Ovary (tissue), 9 donors: ENCODE measurements around the gene SCN5A. TPM values are rescaled to one million over a fixed set of nuclear protein-coding genes. Genes with fewer than 3 reads are reported as not detected.
A peak's percentile ranks its signal among the peaks of the same experiment; 100 is the strongest.

ENCODE experiments used
- DNase-seq, 5 donors: peaks; one replicate each; pipeline ENCODE4 v3.0.0-alpha.2; 2019 to 2020
- H3K27ac ChIP-seq, 2 donors: fragments of 200-600 bp; one replicate each; pipeline versions ENCODE4 v1.5.1 to v1.8.0; 2019 to 2022
- H3K27me3 ChIP-seq: fragments of 200-600 bp; one replicate; pipeline ENCODE4 v1.8.0; 2022
- H3K36me3 ChIP-seq: fragments of 200-600 bp; sonication (generic); one replicate; pipeline ENCODE4 v1.5.1; 2019
- H3K4me1 ChIP-seq: one replicate; pipeline ENCODE4 v1.8.1; 2013; ENCODE audit warnings: mild to moderate bottlenecking, moderate library complexity; ENCODE audit not compliant: insufficient read depth
- H3K4me3 ChIP-seq: fragments of 200-600 bp; sonication (generic); one replicate; pipeline ENCODE4 v1.5.1; 2017
- H3K9me3 ChIP-seq, 2 donors: fragments of 200-600 bp in 1 of 2; sonication (generic) in 1 of 2; one replicate each; pipeline versions ENCODE4 v1.5.1 to v1.8.1; 2013 to 2019; ENCODE audit warnings: mild to moderate bottlenecking in 1 of 2, moderate library complexity in 1 of 2
- CTCF ChIP-seq, 3 donors: fragments of 450-650 bp in 2 of 3; fragments of 200-600 bp in 1 of 3; IDR thresholded peaks; one replicate each; pipeline versions ENCODE4 v1.5.1 to v1.8.0; 2016 to 2022; ENCODE audit warnings: antibody characterized with exemption in 3 of 3, mild to moderate bottlenecking in 1 of 3
- EP300 ChIP-seq: sonication (generic); formaldehyde crosslinking; IDR thresholded peaks from one replicate; pipeline ENCODE4 v1.6.1; 2017; ENCODE audit warnings: antibody characterized with exemption
- POLR2A ChIP-seq: fragments of 450-650 bp; IDR thresholded peaks from one replicate; pipeline ENCODE4 v1.6.1; 2017; ENCODE audit warnings: antibody characterized with exemption, mild to moderate bottlenecking, moderate library complexity
- WGBS, 3 donors: extraction: QIAGEN DNeasy Blood & Tissue Kit in 1 of 3; methylation state at CpG; one replicate each; pipeline versions ENCODE4 v1.1.5 to v1.1.7; 2013 to 2017; 5-methylcytosine and 5-hydroxymethylcytosine counted together
- intact Hi-C, 4 donors: fragments of 100-400 bp; cut with DNase I; formaldehyde crosslinking; loops; one replicate each; pipeline versions ENCODE4 v1.11.0 to v1.15.1; 2022 to 2023
- polyA plus RNA-seq, 2 donors: library from polyadenylated mRNA; stranded (reverse); fragments of 200-250 nt in 1 of 2; fragments of 350-450 nt in 1 of 2; fragmentation: Illumina TruSeq in 1 of 2; extraction: RNeasy Lipid Tissue Mini Kit (QIAGEN cat#74804) in 1 of 2; gene quantifications; one replicate each; pipeline ENCODE4 v1.2.3, GENCODE V29; 2013 to 2014
- total RNA-seq, 7 donors: library from RNA; depleted of rRNA in 2 of 7; stranded (reverse); fragments of >200 nt in 2 of 7; fragmentation: NEBNext Ultra II Directional in 3 of 7; extraction: Animal tissue kit (Norgen Biotek cat#: 25700) in 3 of 7; gene quantifications; one replicate each; pipeline versions ENCODE4 v1.1.0 to v1.2.4, GENCODE V29; 2016 to 2023
- donor health status: DM: no; HTN: no; CAD: no; lungs with moderate emphysema.
- donor health status: DM: no; HTN: no; CAD: no.
- donor health status: Bipolar disorder and iron deficiency.
- donor health status: DM: yes; HTN: yes; CAD: no.
- donor health status: DM: no; HTN: no; CAD: no.
- donor health status: DM: yes; HTN: yes; CAD: no.

SCN5A gene
- total and polyA plus RNA-seq, 9 donors = 0.67 to 4.7 (median 2.1) TPM

- H3K36me3 ChIP-seq = no peaks in the 10 kb centered on the region
These were observed 125.2 kb downstream of the SCN5A start for GRCh38 chr3:38524141-38524739.

GRCh38 chr3:38522002-38522401, 127.5 kb downstream of the SCN5A start:
- Histone ChIP-seq H3K4me3 (no peak overlapping the region), H3K36me3 (no peaks in the 10 kb centered on the region), H3K27me3 (no peaks in the 10 kb centered on the region), H3K4me1 (no peaks in the 10 kb centered on the region), H3K27ac (no peak overlapping the region), H3K9me3 (no peaks in the 10 kb centered on the region)
- intact Hi-C loops = loop anchor here in 3 of 4 donors (5.0 to 10.0 kb wide), 4 partner anchors 130 to 513 kb away; no protein-coding TSS in a partner anchor
- DNase-seq = no peak
- no peak for TF ChIP-seq CTCF (IDR thresholded peaks at IDR 0.05)
- TF ChIP-seq POLR2A = no peak
- no peak for TF ChIP-seq EP300
- 87 to 90% (median 88%) methylated on average over 6 of the region's 6 CpGs for WGBS, 3 donors

More at GRCh38 chr3:38524141-38524739, 125.2 kb downstream of the SCN5A start:
- intact Hi-C loops = loop anchor here in 3 of 4 donors (5.0 to 10.0 kb wide), 4 partner anchors 128 to 511 kb away; no protein-coding TSS in a partner anchor
- H3K27ac ChIP-seq = no peak overlapping the region
- H3K27me3 ChIP-seq = no peaks in the 10 kb centered on the region
- no peak for DNase-seq
- no peak overlapping the region for H3K4me3 ChIP-seq
- no peaks in the 10 kb centered on the region for H3K4me1 ChIP-seq
- WGBS, 3 donors = 86 to 94% (median 90%) methylated on average over 5 of the region's 5 CpGs
- TF ChIP-seq EP300 (no peak), POLR2A (no peak), CTCF (IDR thresholded peaks at IDR 0.05) (no peak)
- H3K9me3 ChIP-seq = no peaks in the 10 kb centered on the region

- no peak overlapping the region for H3K27ac ChIP-seq
- H3K4me1 ChIP-seq = no peaks in the 10 kb centered on the region
- peak; percentile 66 to 86 (median 76) for TF ChIP-seq CTCF (IDR thresholded peaks at IDR 0.05)
- TF ChIP-seq POLR2A = no peak
- no peak for TF ChIP-seq EP300
- H3K9me3 ChIP-seq = no peaks in the 10 kb centered on the region
- H3K36me3 ChIP-seq = no peaks in the 10 kb centered on the region
- intact Hi-C loops = loop anchor here in 3 of 4 donors (2.0 to 10.0 kb wide), 5 partner anchors 129 to 513 kb away; no protein-coding TSS in a partner anchor
- H3K4me3 ChIP-seq = no peak overlapping the region
- 3 to 4% (median 3%) methylated on average over 5 of the region's 5 CpGs for WGBS, 3 donors
- no peaks in the 10 kb centered on the region for H3K27me3 ChIP-seq
- DNase-seq = peak; percentile 51 to 73 (median 60)
These were observed 128.0 kb downstream of the SCN5A start for GRCh38 chr3:38521391-38521987.

GRCh38 chr3:38519651-38520050, 129.8 kb downstream of the SCN5A start:
- no peaks in the 10 kb centered on the region for H3K4me1 ChIP-seq
- intact Hi-C loops = loop anchor here in 3 of 4 donors (2.0 to 10.0 kb wide), 5 partner anchors 131 to 515 kb away; no protein-coding TSS in a partner anchor
- WGBS, 3 donors = 52 to 67% (median 63%) methylated on average over 5 of the region's 5 CpGs
- TF ChIP-seq POLR2A (no peak), EP300 (no peak)
- DNase-seq = no peak
- no peaks in the 10 kb centered on the region for H3K36me3 ChIP-seq
- H3K27me3 ChIP-seq = no peaks in the 10 kb centered on the region
- no peak overlapping the region for H3K4me3 ChIP-seq
- no peak overlapping the region for H3K27ac ChIP-seq
- H3K9me3 ChIP-seq = no peaks in the 10 kb centered on the region

GRCh38 chr3:38519000-38519399, 130.5 kb downstream of the SCN5A start:
- WGBS, 3 donors = 65 to 76% (median 68%) methylated on average over 1 of the region's 1 CpG
- no peak for TF ChIP-seq POLR2A
- intact Hi-C loops = no loop called here

More at GRCh38 chr3:38519000-38519399, 130.5 kb downstream of the SCN5A start:
- Histone ChIP-seq H3K9me3 (no peaks in the 10 kb centered on the region), H3K27ac (no peak overlapping the region), H3K4me1 (no peaks in the 10 kb centered on the region), H3K36me3 (no peaks in the 10 kb centered on the region), H3K27me3 (no peaks in the 10 kb centered on the region), H3K4me3 (no peak overlapping the region)
- no peak for DNase-seq
